HG03342 (cell line): Measurements from ENCODE around the gene MEPCE.
"Not testable (repeated sequence)": the region's sequence is repeated elsewhere in the genome, so short reads cannot be mapped to it uniquely, and the experiment has no call there.

Source experiments
- ATAC-seq: cut with Tn5 transposase; IDR thresholded peaks from one replicate; pipeline ENCODE4 v1.9.1; 2021; ENCODE audit warnings: mild to moderate bottlenecking, moderate library complexity; ENCODE audit not compliant: unreplicated experiment

The MEPCE gene

GRCh38 chr7:100429637-100430492 is at the start of gene MEPCE:
TSS of gene MEPCE (plus strand) at chr7:100429831. CDS start at chr7:100430019, 188 bp downstream.
- peak; percentile 39 for ATAC-seq

- ATAC-seq, result no peak
Observed at GRCh38 chr7:100380196-100380595, 49.4 kb upstream of the MEPCE start.

GRCh38 chr7:100381531-100382233 is 47.9 kb upstream of the MEPCE start:
- not testable (repeated sequence) for ATAC-seq

GRCh38 chr7:100382234-100382853 is 47.3 kb upstream of the MEPCE start:
- ATAC-seq, result not testable (repeated sequence)

- no peak for ATAC-seq
Observed at GRCh38 chr7:100384628-100385294, 44.9 kb upstream of the MEPCE start.

GRCh38 chr7:100386940-100387339 is 42.7 kb upstream of the MEPCE start:
- no peak for ATAC-seq

- no peak for ATAC-seq
Observed at GRCh38 chr7:100387695-100388094, 41.9 kb upstream of the MEPCE start.

GRCh38 chr7:100389437-100390088 is 40.1 kb upstream of the MEPCE start:
- no peak for ATAC-seq

- no peak for ATAC-seq
Observed at GRCh38 chr7:100390286-100391009, 39.2 kb upstream of the MEPCE start.

GRCh38 chr7:100393233-100393905 is 36.3 kb upstream of the MEPCE start:
- no peak for ATAC-seq

GRCh38 chr7:100394077-100394476 is 35.6 kb upstream of the MEPCE start:
- no peak for ATAC-seq

GRCh38 chr7:100396421-100396982 is 33.1 kb upstream of the MEPCE start:
- ATAC-seq, result peak; percentile 81

- no peak for ATAC-seq
Observed at GRCh38 chr7:100397315-100398081, 32.1 kb upstream of the MEPCE start.

- ATAC-seq, result no peak
Observed at GRCh38 chr7:100398239-100398638, 31.4 kb upstream of the MEPCE start.

GRCh38 chr7:100400041-100400440 is 29.6 kb upstream of the MEPCE start:
- no peak for ATAC-seq

- ATAC-seq, result no peak
Observed at GRCh38 chr7:100400656-100401055, 29.0 kb upstream of the MEPCE start.

GRCh38 chr7:100401811-100402210 is 27.8 kb upstream of the MEPCE start:
- no peak for ATAC-seq

- ATAC-seq, result no peak
Observed at GRCh38 chr7:100402241-100402640, 27.4 kb upstream of the MEPCE start.
